Vagina (tissue), 2 donors: Measurements from ENCODE around the gene TBC1D24. TPM values are rescaled to one million over a fixed set of nuclear protein-coding genes. Genes with fewer than 3 reads are reported as not detected.

ENCODE experiments used
- DNase-seq, 2 donors: peaks; one replicate each; pipeline ENCODE4 v3.0.0-alpha.2; 2017; ENCODE audit errors: extremely low spot score in 2 of 2
- H3K27ac ChIP-seq: fragments of 200-600 bp; sonication (generic); one replicate; pipeline ENCODE4 v1.5.1; 2019
- H3K27me3 ChIP-seq: fragments of 200-600 bp; sonication (generic); one replicate; pipeline ENCODE4 v1.5.1; 2019
- H3K36me3 ChIP-seq, 2 donors: fragments of 200-600 bp; sonication (generic); one replicate each; pipeline ENCODE4 v1.5.1; 2017 to 2019
- H3K4me1 ChIP-seq: fragments of 200-600 bp; sonication (generic); one replicate; pipeline ENCODE4 v1.5.1; 2019
- H3K4me3 ChIP-seq, 2 donors: fragments of 200-600 bp; sonication (generic); 1 replicate in 1 of 2; 2 replicates in 1 of 2; pipeline ENCODE4 v1.5.1; 2016 to 2019
- H3K9me3 ChIP-seq: fragments of 200-600 bp; sonication (generic); one replicate; pipeline ENCODE4 v1.5.1; 2019
- POLR2A ChIP-seq, 2 donors: fragments of 450-650 bp; IDR thresholded peaks; one replicate each; pipeline ENCODE4 v1.6.1; 2017; ENCODE audit warnings: antibody characterized with exemption in 2 of 2, mild to moderate bottlenecking in 2 of 2, moderate library complexity in 2 of 2
- POLR2AphosphoS5 ChIP-seq, 2 donors: sonication (generic); formaldehyde crosslinking; IDR thresholded peaks; one replicate each; pipeline ENCODE4 v1.9.0; 2017; ENCODE audit warnings: antibody characterized with exemption in 2 of 2, mild to moderate bottlenecking in 2 of 2, low read depth in 1 of 2; ENCODE audit not compliant: insufficient read depth in 1 of 2
- intact Hi-C: fragments of 100-400 bp; cut with DNase I; formaldehyde crosslinking; loops from one replicate; pipeline ENCODE4 v1.15.1; 2023
- total RNA-seq: library from RNA; depleted of rRNA; stranded (reverse); fragments of >200 nt; gene quantifications from one replicate; pipeline ENCODE4 v1.2.3, GENCODE V29; 2016
- TF ChIP-seq, protein P1 (sequence below), 3 experiments: fragments of 450-650 bp in 2 of 3; fragments of 200-600 bp in 1 of 3; sonication (generic) in 1 of 3; IDR thresholded peaks; one replicate each; pipeline ENCODE4 v1.5.1; 2017 to 2019; ENCODE audit warnings: antibody characterized with exemption in 3 of 3, mild to moderate bottlenecking in 2 of 3, moderate library complexity in 2 of 3

Gene TBC1D24
- total RNA-seq, 1 donor from 2014 or later = 9.6 TPM

DNA sequence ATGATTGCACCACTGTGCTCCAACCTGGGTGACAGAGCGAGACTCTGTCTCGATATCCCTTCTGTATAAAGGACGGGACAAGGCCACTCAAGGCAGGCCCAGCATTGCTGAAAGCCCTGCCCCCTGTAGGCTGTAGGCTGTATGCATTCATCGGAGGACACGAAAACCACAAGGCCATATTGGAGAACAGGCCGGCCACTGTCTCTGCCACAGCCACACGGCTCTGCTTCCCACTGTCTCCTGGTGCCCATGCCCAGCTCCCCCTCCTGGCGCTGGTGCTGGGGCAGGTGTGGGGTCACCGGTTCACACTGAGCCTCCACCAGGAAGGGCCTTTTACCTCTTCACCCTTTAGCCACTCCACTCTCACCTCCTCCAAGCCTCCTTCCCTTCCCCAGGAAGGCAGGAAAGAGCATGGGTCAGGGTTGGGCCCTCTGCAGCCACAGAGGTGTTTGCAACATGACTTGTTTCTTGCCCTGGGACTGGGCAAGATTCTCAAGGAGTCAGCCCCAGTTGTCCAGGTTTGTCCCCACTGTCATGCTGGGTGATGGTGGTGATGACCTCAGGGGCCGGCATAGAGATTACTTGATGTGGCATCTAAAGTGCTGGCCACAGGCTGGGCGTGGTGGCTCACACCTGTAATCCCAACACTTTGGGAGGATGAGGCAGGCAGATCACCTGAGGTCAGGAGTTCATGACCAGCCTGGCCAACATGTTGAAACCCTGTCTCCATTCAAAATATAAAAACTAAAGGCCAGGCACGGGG is 9.1 kb upstream of the TBC1D24 start:
- no peaks in the 10 kb centered on the region for H3K9me3 ChIP-seq
- H3K27ac ChIP-seq = no peak overlapping the region
- no peaks in the 10 kb centered on the region for H3K27me3 ChIP-seq
- intact Hi-C loops = no loop called here
- H3K36me3 ChIP-seq = no peaks in the 10 kb centered on the region
- no peak for DNase-seq
- H3K4me3 ChIP-seq = no peak overlapping the region
- peaks cover 33% of the 10 kb centered on the region for H3K4me1 ChIP-seq
- TF ChIP-seq POLR2AphosphoS5 (IDR thresholded peaks at IDR 0.05; ENCODE audit: insufficient read depth in 1 of 2, low read depth in 1 of 2) = no peak
- TF ChIP-seq POLR2A (IDR thresholded peaks at IDR 0.05) = no peak
- TF ChIP-seq, protein P1, sequence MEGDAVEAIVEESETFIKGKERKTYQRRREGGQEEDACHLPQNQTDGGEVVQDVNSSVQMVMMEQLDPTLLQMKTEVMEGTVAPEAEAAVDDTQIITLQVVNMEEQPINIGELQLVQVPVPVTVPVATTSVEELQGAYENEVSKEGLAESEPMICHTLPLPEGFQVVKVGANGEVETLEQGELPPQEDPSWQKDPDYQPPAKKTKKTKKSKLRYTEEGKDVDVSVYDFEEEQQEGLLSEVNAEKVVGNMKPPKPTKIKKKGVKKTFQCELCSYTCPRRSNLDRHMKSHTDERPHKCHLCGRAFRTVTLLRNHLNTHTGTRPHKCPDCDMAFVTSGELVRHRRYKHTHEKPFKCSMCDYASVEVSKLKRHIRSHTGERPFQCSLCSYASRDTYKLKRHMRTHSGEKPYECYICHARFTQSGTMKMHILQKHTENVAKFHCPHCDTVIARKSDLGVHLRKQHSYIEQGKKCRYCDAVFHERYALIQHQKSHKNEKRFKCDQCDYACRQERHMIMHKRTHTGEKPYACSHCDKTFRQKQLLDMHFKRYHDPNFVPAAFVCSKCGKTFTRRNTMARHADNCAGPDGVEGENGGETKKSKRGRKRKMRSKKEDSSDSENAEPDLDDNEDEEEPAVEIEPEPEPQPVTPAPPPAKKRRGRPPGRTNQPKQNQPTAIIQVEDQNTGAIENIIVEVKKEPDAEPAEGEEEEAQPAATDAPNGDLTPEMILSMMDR (IDR thresholded peaks at IDR 0.05) = no peak

DNA sequence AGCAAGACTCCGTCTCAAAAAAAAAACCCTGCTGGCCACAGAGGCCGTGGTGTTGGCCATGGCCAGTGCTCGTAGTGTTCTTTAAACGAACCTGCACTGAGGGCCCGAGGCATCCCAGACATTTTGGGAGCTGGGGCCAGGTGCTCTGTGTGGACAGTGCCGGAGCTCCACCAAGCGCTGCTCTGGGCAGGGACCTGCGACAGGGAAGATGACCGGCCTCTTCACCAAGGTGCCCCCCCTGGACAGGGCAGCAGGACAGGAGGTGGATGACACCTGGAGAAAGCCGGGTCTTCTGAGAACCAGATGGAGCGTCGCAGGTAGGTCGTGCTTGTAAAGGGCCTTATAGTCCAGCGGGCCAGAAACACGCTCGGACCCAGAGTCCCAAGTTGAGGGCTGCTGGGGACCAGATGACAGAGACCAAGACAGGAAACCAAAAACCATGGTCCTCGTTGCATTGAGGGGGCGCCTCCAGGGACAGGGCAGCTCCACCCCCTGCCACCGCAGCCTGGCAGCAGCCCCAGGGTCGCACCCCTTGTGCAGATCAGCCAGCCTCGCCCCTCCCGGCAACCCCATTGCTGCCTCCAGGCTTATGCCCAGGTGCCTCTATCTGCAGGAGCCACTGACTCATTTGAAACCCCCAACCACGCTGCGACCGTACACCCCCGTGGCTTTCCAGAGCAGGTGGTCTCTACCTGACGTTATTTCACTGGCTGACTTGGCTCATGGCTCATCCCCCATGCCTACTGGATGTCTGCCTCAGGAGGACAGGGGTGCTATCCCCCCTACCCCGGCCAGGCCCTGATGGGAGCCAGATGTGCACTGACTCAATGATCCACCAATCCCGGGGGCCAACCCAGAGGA is 8.0 kb upstream of the TBC1D24 start:
- TF ChIP-seq, protein P1 (IDR thresholded peaks at IDR 0.05) = no peak
- no peak for TF ChIP-seq POLR2A (IDR thresholded peaks at IDR 0.05)
- TF ChIP-seq POLR2AphosphoS5 (IDR thresholded peaks at IDR 0.05; ENCODE audit: insufficient read depth in 1 of 2, low read depth in 1 of 2) = no peak
- Histone ChIP-seq H3K27me3 (no peaks in the 10 kb centered on the region), H3K27ac (peak overlapping the region; percentile 80), H3K4me1 (peaks cover 42% of the 10 kb centered on the region), H3K36me3 (no peaks in the 10 kb centered on the region), H3K4me3 (peak overlapping the region; percentile 47 to 57), H3K9me3 (no peaks in the 10 kb centered on the region)
- no peak for DNase-seq
- intact Hi-C loops = no loop called here

DNA sequence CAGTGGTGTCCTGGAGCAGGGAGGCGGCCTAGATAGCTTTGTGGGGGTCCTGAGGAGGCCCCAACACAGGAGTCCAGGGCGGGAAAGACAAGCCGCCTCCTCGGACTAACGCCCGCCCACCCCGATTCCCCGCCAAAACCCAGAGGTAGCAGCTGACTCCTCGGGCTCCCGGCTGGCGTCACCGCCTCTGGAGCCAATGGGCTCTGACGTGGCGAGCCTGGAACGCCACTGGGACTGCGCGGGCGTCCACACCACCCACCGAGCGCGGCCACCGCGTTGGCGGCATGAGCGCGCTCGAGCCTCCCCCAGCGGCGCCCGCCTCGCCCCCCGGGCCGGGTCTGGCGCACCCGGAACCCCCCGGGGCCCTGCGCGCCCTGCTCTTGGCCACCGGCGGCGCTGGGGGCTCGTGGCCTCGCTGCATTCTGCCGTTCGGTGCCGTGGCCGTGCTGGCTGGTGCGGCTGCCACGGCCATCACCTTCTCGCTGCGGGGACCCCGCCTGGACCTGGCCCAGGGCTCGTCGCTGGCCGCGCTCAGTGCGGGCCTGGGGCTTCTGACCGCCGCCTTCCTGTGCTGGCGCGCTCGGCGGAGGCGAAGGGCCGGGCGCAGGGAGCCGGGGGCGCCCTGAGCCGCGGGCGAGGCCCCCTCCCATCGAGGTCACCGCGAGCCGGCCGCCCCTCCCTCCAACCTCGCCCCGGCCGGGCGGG is 7.2 kb upstream of the TBC1D24 start:
- H3K9me3 ChIP-seq = no peaks in the 10 kb centered on the region
- H3K4me1 ChIP-seq = peaks cover 45% of the 10 kb centered on the region
- intact Hi-C loops = no loop called here
- no peak for DNase-seq
- TF ChIP-seq, protein P1 (IDR thresholded peaks at IDR 0.05) = no peak
- TF ChIP-seq POLR2A (IDR thresholded peaks at IDR 0.05) = peak in 1 of 2 donors; percentile 28
- peak in 1 of 2 donors; percentile 43 for TF ChIP-seq POLR2AphosphoS5 (IDR thresholded peaks at IDR 0.05; ENCODE audit: insufficient read depth in 1 of 2, low read depth in 1 of 2)
- peak overlapping the region; percentile 80 for H3K27ac ChIP-seq
- no peaks in the 10 kb centered on the region for H3K27me3 ChIP-seq
- H3K4me3 ChIP-seq = peak overlapping the region; percentile 47 to 57
- no peaks in the 10 kb centered on the region for H3K36me3 ChIP-seq

DNA sequence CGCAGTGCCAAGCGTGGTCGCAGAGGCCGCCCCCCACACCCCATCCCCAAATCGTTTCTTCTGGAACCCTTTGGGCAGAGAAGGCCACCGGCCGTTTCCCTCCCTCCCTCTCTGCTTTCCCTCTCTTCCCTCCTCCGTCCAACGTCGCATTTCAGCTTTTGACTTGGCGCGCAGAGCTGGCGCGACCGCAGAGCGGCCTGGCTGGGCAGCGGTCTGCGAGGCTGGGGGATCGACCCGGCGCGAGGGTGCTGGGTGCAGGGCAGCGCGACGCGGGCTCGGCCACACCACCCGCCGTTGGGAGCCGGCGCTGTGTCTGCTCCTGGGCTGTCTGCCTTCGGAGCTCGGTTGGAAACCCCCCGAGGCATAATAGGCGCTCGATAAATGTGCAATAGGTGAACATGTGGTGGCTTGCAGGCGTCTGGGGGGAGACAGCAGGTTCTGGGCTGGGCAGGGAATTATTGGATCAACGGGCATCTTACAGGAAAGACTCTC is 6.6 kb upstream of the TBC1D24 start:
- no peak for TF ChIP-seq POLR2AphosphoS5 (IDR thresholded peaks at IDR 0.05; ENCODE audit: insufficient read depth in 1 of 2, low read depth in 1 of 2)
- Histone ChIP-seq H3K27ac (peak overlapping the region; percentile 80), H3K36me3 (no peaks in the 10 kb centered on the region), H3K9me3 (no peaks in the 10 kb centered on the region), H3K4me1 (peaks cover 50% of the 10 kb centered on the region), H3K27me3 (peaks cover 4% of the 10 kb centered on the region), H3K4me3 (peak overlapping the region; percentile 47 to 57)
- no peak for DNase-seq
- intact Hi-C loops = no loop called here
